ENCODE data around the gene PIK3C2B.

The PIK3C2B gene

GRCh38 chr1:204464187-204464631 is 30.4 kb downstream of the PIK3C2B start:
- H3K4me2 ChIP-seq (ENCODE audit: low read length, poor library complexity, severe bottlenecking) = no peak overlapping the region
- no peak overlapping the region for H3K14ac ChIP-seq (ENCODE audit: low read length in 2 of 2)
- H3K23ac ChIP-seq (ENCODE audit: low read length in 2 of 2) = no peak overlapping the region
- no peak overlapping the region for H3K27ac ChIP-seq (ENCODE audit: low read length, poor library complexity, severe bottlenecking)
- no peaks in the 10 kb centered on the region for H3K79me1 ChIP-seq (replicated peaks; ENCODE audit: low read length, poor library complexity, severe bottlenecking)
- H3K4ac ChIP-seq (ENCODE audit: low read depth in 1 of 2, low read length in 2 of 2) = no peak overlapping the region
- H3K36me3 ChIP-seq (ENCODE audit: control insufficient read depth in 1 of 2, insufficient read depth in 2 of 2, low read depth in 1 of 2, low read length in 2 of 2) = peaks cover 0 to 29% of the 10 kb centered on the region in 2 experiments
- DNase-seq = no peak
- no peak overlapping the region for H4K91ac ChIP-seq (ENCODE audit: low read length)
- H3K18ac ChIP-seq (ENCODE audit: low read depth in 1 of 2, low read length in 2 of 2) = no peak overlapping the region
- peak overlapping the region; percentile 57 for H3K9ac ChIP-seq (ENCODE audit: low read length)
- H3K27me3 ChIP-seq (ENCODE audit: control insufficient read depth in 1 of 2, insufficient read depth in 1 of 2, low read length in 2 of 2) = peaks cover 0 to 36% of the 10 kb centered on the region in 2 experiments
- WGBS = 85% methylated on average over 3 of the region's 3 CpGs
- H4K8ac ChIP-seq (ENCODE audit: low read length) = no peak overlapping the region
- no peak overlapping the region for H2BK5ac ChIP-seq (ENCODE audit: low read depth, low read length, poor library complexity, severe bottlenecking)
- H2AFZ ChIP-seq (ENCODE audit: low read depth, low read length) = no peak overlapping the region
- no peak overlapping the region for H2BK12ac ChIP-seq (ENCODE audit: low read length in 2 of 2)
- H2AK5ac ChIP-seq (ENCODE audit: low read length, severe bottlenecking) = no peak overlapping the region
- H2BK120ac ChIP-seq (ENCODE audit: low read depth, low read length) = no peak overlapping the region
- H2BK15ac ChIP-seq (ENCODE audit: low read depth, poor library complexity, severe bottlenecking) = no peak overlapping the region
- H3K4me1 ChIP-seq (ENCODE audit: control insufficient read depth, insufficient read depth, low read depth, low read length) = no peaks in the 10 kb centered on the region
- H3K4me3 ChIP-seq (ENCODE audit: insufficient read depth in 1 of 2, low read depth in 1 of 2, low read length in 2 of 2) = peak overlapping the region in 1 of 2 experiments; percentile 42
- H3K9me3 ChIP-seq (ENCODE audit: control insufficient read depth, low read length) = no peaks in the 10 kb centered on the region

- H3K18ac ChIP-seq (ENCODE audit: low read depth in 1 of 2, low read length in 2 of 2) = no peak overlapping the region
- H2BK15ac ChIP-seq (ENCODE audit: low read depth, poor library complexity, severe bottlenecking) = no peak overlapping the region
- peak overlapping the region; percentile 57 for H3K9ac ChIP-seq (ENCODE audit: low read length)
- no peak overlapping the region for H4K8ac ChIP-seq (ENCODE audit: low read length)
- no peak overlapping the region for H3K27ac ChIP-seq (ENCODE audit: low read length, poor library complexity, severe bottlenecking)
- H3K27me3 ChIP-seq (ENCODE audit: control insufficient read depth in 1 of 2, insufficient read depth in 1 of 2, low read length in 2 of 2) = peaks cover 0 to 34% of the 10 kb centered on the region in 2 experiments
- H2BK5ac ChIP-seq (ENCODE audit: low read depth, low read length, poor library complexity, severe bottlenecking) = no peak overlapping the region
- H2AK5ac ChIP-seq (ENCODE audit: low read length, severe bottlenecking) = no peak overlapping the region
- H3K36me3 ChIP-seq (ENCODE audit: control insufficient read depth in 1 of 2, insufficient read depth in 2 of 2, low read depth in 1 of 2, low read length in 2 of 2) = peaks cover 0 to 24% of the 10 kb centered on the region in 2 experiments
- H2BK120ac ChIP-seq (ENCODE audit: low read depth, low read length) = no peak overlapping the region
- H3K14ac ChIP-seq (ENCODE audit: low read length in 2 of 2) = no peak overlapping the region
- peak overlapping the region in 1 of 2 experiments; percentile 42 for H3K4me3 ChIP-seq (ENCODE audit: insufficient read depth in 1 of 2, low read depth in 1 of 2, low read length in 2 of 2)
- H2BK12ac ChIP-seq (ENCODE audit: low read length in 2 of 2) = no peak overlapping the region
- H3K4me2 ChIP-seq (ENCODE audit: low read length, poor library complexity, severe bottlenecking) = no peak overlapping the region
- no peak overlapping the region for H4K91ac ChIP-seq (ENCODE audit: low read length)
- no peaks in the 10 kb centered on the region for H3K4me1 ChIP-seq (ENCODE audit: control insufficient read depth, insufficient read depth, low read depth, low read length)
- H3K9me3 ChIP-seq (ENCODE audit: control insufficient read depth, low read length) = no peaks in the 10 kb centered on the region
- WGBS = 84% methylated on average over 8 of the region's 10 CpGs
- H3K79me1 ChIP-seq (replicated peaks; ENCODE audit: low read length, poor library complexity, severe bottlenecking) = no peaks in the 10 kb centered on the region
- H3K23ac ChIP-seq (ENCODE audit: low read length in 2 of 2) = no peak overlapping the region
- H2AFZ ChIP-seq (ENCODE audit: low read depth, low read length) = no peak overlapping the region
- DNase-seq = no peak
- H3K4ac ChIP-seq (ENCODE audit: low read depth in 1 of 2, low read length in 2 of 2) = no peak overlapping the region
These were observed 31.2 kb downstream of the PIK3C2B start for GRCh38 chr1:204463125-204464060.

- H3K27ac ChIP-seq (ENCODE audit: low read length, poor library complexity, severe bottlenecking) = no peak overlapping the region
- H3K9me3 ChIP-seq (ENCODE audit: control insufficient read depth, low read length) = no peaks in the 10 kb centered on the region
- H3K18ac ChIP-seq (ENCODE audit: low read depth in 1 of 2, low read length in 2 of 2) = no peak overlapping the region
- no peak overlapping the region for H2BK12ac ChIP-seq (ENCODE audit: low read length in 2 of 2)
- H2BK120ac ChIP-seq (ENCODE audit: low read depth, low read length) = no peak overlapping the region
- H3K27me3 ChIP-seq (ENCODE audit: control insufficient read depth in 1 of 2, insufficient read depth in 1 of 2, low read length in 2 of 2) = peaks cover 5 to 43% of the 10 kb centered on the region in 2 experiments
- no peak overlapping the region for H3K9ac ChIP-seq (ENCODE audit: low read length)
- WGBS = 91% methylated on average over 3 of the region's 4 CpGs
- no peaks in the 10 kb centered on the region for H3K4me1 ChIP-seq (ENCODE audit: control insufficient read depth, insufficient read depth, low read depth, low read length)
- no peak overlapping the region for H3K4me2 ChIP-seq (ENCODE audit: low read length, poor library complexity, severe bottlenecking)
- H3K23ac ChIP-seq (ENCODE audit: low read length in 2 of 2) = no peak overlapping the region
- peaks cover 0 to 21% of the 10 kb centered on the region in 2 experiments for H3K36me3 ChIP-seq (ENCODE audit: control insufficient read depth in 1 of 2, insufficient read depth in 2 of 2, low read depth in 1 of 2, low read length in 2 of 2)
- H3K4ac ChIP-seq (ENCODE audit: low read depth in 1 of 2, low read length in 2 of 2) = no peak overlapping the region
- H3K14ac ChIP-seq (ENCODE audit: low read length in 2 of 2) = no peak overlapping the region
- no peak overlapping the region for H4K8ac ChIP-seq (ENCODE audit: low read length)
- no peak overlapping the region for H4K91ac ChIP-seq (ENCODE audit: low read length)
- H2AK5ac ChIP-seq (ENCODE audit: low read length, severe bottlenecking) = no peak overlapping the region
- no peak for DNase-seq
- no peak overlapping the region for H2BK5ac ChIP-seq (ENCODE audit: low read depth, low read length, poor library complexity, severe bottlenecking)
- H2AFZ ChIP-seq (ENCODE audit: low read depth, low read length) = no peak overlapping the region
- H3K79me1 ChIP-seq (replicated peaks; ENCODE audit: low read length, poor library complexity, severe bottlenecking) = no peaks in the 10 kb centered on the region
- H3K4me3 ChIP-seq (ENCODE audit: insufficient read depth in 1 of 2, low read depth in 1 of 2, low read length in 2 of 2) = no peak overlapping the region
- no peak overlapping the region for H2BK15ac ChIP-seq (ENCODE audit: low read depth, poor library complexity, severe bottlenecking)
These were observed 32.4 kb downstream of the PIK3C2B start for GRCh38 chr1:204462229-204462561.

- Histone ChIP-seq H3K27me3 (ENCODE audit: control insufficient read depth in 1 of 2, insufficient read depth in 1 of 2, low read length in 2 of 2) (peaks cover 11 to 41% of the 10 kb centered on the region in 2 experiments), H2BK15ac (ENCODE audit: low read depth, poor library complexity, severe bottlenecking) (no peak overlapping the region), H2BK12ac (ENCODE audit: low read length in 2 of 2) (no peak overlapping the region), H2BK120ac (ENCODE audit: low read depth, low read length) (no peak overlapping the region), H2AK5ac (ENCODE audit: low read length, severe bottlenecking) (no peak overlapping the region), H3K23ac (ENCODE audit: low read length in 2 of 2) (no peak overlapping the region), H3K4me3 (ENCODE audit: insufficient read depth in 1 of 2, low read depth in 1 of 2, low read length in 2 of 2) (no peak overlapping the region), H3K4me2 (ENCODE audit: low read length, poor library complexity, severe bottlenecking) (no peak overlapping the region), H4K8ac (ENCODE audit: low read length) (no peak overlapping the region), H3K14ac (ENCODE audit: low read length in 2 of 2) (no peak overlapping the region), H3K36me3 (ENCODE audit: control insufficient read depth in 1 of 2, insufficient read depth in 2 of 2, low read depth in 1 of 2, low read length in 2 of 2) (peaks cover 0 to 21% of the 10 kb centered on the region in 2 experiments), H3K79me1 (replicated peaks; ENCODE audit: low read length, poor library complexity, severe bottlenecking) (no peaks in the 10 kb centered on the region), H2BK5ac (ENCODE audit: low read depth, low read length, poor library complexity, severe bottlenecking) (no peak overlapping the region), H3K4me1 (ENCODE audit: control insufficient read depth, insufficient read depth, low read depth, low read length) (no peaks in the 10 kb centered on the region), H2AFZ (ENCODE audit: low read depth, low read length) (no peak overlapping the region), H3K9me3 (ENCODE audit: control insufficient read depth, low read length) (no peaks in the 10 kb centered on the region), H3K18ac (ENCODE audit: low read depth in 1 of 2, low read length in 2 of 2) (no peak overlapping the region), H4K91ac (ENCODE audit: low read length) (no peak overlapping the region), H3K4ac (ENCODE audit: low read depth in 1 of 2, low read length in 2 of 2) (no peak overlapping the region), H3K27ac (ENCODE audit: low read length, poor library complexity, severe bottlenecking) (no peak overlapping the region), H3K9ac (ENCODE audit: low read length) (no peak overlapping the region)
- 89% methylated on average over 10 of the region's 11 CpGs for WGBS
- no peak for DNase-seq
These were observed 33.0 kb downstream of the PIK3C2B start for GRCh38 chr1:204461331-204462228.
